Breast epithelium (tissue), 3 donors: ENCODE results near the gene WTIP.

Experiments used
- CTCF ChIP-seq, 3 donors: fragments of 450-650 bp; IDR thresholded peaks; one replicate each; pipeline ENCODE4 v1.5.1; 2016 to 2017; ENCODE audit warnings: antibody characterized with exemption in 3 of 3, mild to moderate bottlenecking in 3 of 3, moderate library complexity in 3 of 3
- POLR2A ChIP-seq: fragments of 450-650 bp; IDR thresholded peaks from one replicate; pipeline ENCODE4 v1.6.1; 2016; ENCODE audit warnings: antibody characterized with exemption, mild to moderate bottlenecking, moderate library complexity
- POLR2AphosphoS5 ChIP-seq, 3 donors: sonication (generic); formaldehyde crosslinking; IDR thresholded peaks; one replicate each; pipeline ENCODE4 v1.6.1; 2017; ENCODE audit warnings: antibody characterized with exemption in 3 of 3

- TF ChIP-seq CTCF (IDR thresholded peaks at IDR 0.05), result no peak
- TF ChIP-seq POLR2AphosphoS5 (IDR thresholded peaks at IDR 0.05), result no peak
- no peak for TF ChIP-seq POLR2A
Observed at GRCh38 chr19:34436716-34437115, 44.8 kb upstream of the WTIP start.
